Activated CD8-positive, alpha-beta T cell treated with anti-CD3 and anti-CD28 coated beads for 36 hours (primary cell): ENCODE data around the gene LDB2. TPM values are rescaled to one million over a fixed set of nuclear protein-coding genes. Genes with fewer than 3 reads are reported as not detected.

Experiments used
- ATAC-seq: fragments of 200-7000 bp; cut with Tn5 transposase; one replicate; pipeline ENCODE4 v1.10.0; 2021; ENCODE audit warnings: mild to moderate bottlenecking, moderate library complexity
- CTCF ChIA-PET: fragments of 350-600 bp; sonication (Branson Sonifier 250); formaldehyde crosslinking; loops from one replicate; lab custom pipeline; 2021; ENCODE audit warnings: antibody characterized with exemption; lab: Charles Lee
- POLR2A ChIA-PET: fragments of 350-600 bp; sonication (Branson Sonifier 250); formaldehyde crosslinking; loops from one replicate; lab custom pipeline; 2021; ENCODE audit warnings: antibody characterized with exemption; lab: Charles Lee
- DNase-seq: peaks from one replicate; pipeline ENCODE4 v3.0.0-alpha.2; 2020
- H3K27ac Mint-ChIP-seq: one replicate; pipeline ENCODE4 v1.8.0; 2021; ENCODE audit warnings: mild to moderate bottlenecking, mixed read lengths
- H3K27me3 Mint-ChIP-seq: one replicate; pipeline ENCODE4 v1.8.0; 2021; ENCODE audit warnings: mixed read lengths
- H3K36me3 Mint-ChIP-seq: one replicate; pipeline ENCODE4 v1.8.0; 2021; ENCODE audit warnings: low read depth, mixed read lengths
- H3K4me1 Mint-ChIP-seq: one replicate; pipeline ENCODE4 v1.8.0; 2021; ENCODE audit warnings: low read depth, mixed read lengths
- H3K4me3 Mint-ChIP-seq: one replicate; pipeline ENCODE4 v1.8.0; 2021; ENCODE audit warnings: mild to moderate bottlenecking, moderate library complexity, mixed read lengths
- H3K9me3 Mint-ChIP-seq: one replicate; pipeline ENCODE4 v1.8.0; 2021; ENCODE audit warnings: mixed read lengths
- intact Hi-C: fragments of 100-400 bp; cut with micrococcal nuclease; formaldehyde crosslinking; loops from one replicate; pipeline ENCODE4 v1.10.0; 2022
- total RNA-seq, 2 experiments: library from RNA; stranded (reverse); gene quantifications; one replicate each; pipeline ENCODE4 v1.2.3, GENCODE V29; 2021
- TF ChIP-seq, protein P1 (sequence below): fragments of 200-600 bp; IDR thresholded peaks from one replicate; pipeline ENCODE4 v1.8.0; 2022; ENCODE audit warnings: antibody characterized with exemption, mild to moderate bottlenecking

The LDB2 gene
- total RNA-seq, 2 experiments from 2014 or later = not detected

- Mint-ChIP-seq H3K4me3 (no peak overlapping the region), H3K36me3 (no peaks in the 10 kb centered on the region), H3K27me3 (peaks cover 1% of the 10 kb centered on the region), H3K4me1 (no peaks in the 10 kb centered on the region), H3K27ac (no peak overlapping the region), H3K9me3 (no peaks in the 10 kb centered on the region)
- ChIA-PET CTCF (no interaction called here), POLR2A (no interaction called here)
- ATAC-seq (no peak), DNase-seq (no peak)
- TF ChIP-seq, protein P1, sequence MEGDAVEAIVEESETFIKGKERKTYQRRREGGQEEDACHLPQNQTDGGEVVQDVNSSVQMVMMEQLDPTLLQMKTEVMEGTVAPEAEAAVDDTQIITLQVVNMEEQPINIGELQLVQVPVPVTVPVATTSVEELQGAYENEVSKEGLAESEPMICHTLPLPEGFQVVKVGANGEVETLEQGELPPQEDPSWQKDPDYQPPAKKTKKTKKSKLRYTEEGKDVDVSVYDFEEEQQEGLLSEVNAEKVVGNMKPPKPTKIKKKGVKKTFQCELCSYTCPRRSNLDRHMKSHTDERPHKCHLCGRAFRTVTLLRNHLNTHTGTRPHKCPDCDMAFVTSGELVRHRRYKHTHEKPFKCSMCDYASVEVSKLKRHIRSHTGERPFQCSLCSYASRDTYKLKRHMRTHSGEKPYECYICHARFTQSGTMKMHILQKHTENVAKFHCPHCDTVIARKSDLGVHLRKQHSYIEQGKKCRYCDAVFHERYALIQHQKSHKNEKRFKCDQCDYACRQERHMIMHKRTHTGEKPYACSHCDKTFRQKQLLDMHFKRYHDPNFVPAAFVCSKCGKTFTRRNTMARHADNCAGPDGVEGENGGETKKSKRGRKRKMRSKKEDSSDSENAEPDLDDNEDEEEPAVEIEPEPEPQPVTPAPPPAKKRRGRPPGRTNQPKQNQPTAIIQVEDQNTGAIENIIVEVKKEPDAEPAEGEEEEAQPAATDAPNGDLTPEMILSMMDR = no peak
- intact Hi-C loops = no loop called here
These were observed 300.4 kb downstream of the LDB2 start for GRCh38 chr4:16597845-16598596.

GRCh38 chr4:16597443-16597842 is 301.0 kb downstream of the LDB2 start:
- H3K4me1 Mint-ChIP-seq = no peaks in the 10 kb centered on the region

DNA sequence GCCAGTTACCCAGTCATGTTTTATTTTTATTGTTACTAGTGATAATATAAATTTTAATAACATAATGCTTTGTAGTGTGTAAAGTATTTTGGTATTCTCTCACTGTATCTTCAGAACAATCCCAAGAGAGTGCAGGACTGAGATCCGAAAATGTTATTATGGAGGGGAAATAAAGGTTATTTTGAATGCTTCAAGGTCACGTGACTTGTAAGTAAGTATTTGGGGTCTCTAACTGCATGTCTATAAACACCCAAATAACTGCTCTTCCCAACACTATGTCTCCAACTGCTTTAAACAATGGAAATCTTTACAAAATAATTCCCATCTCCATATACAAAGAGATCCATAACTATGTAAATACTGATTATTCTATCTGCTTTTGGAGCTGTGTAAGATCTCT is 302.2 kb downstream of the LDB2 start:
- Mint-ChIP-seq H3K36me3 (no peaks in the 10 kb centered on the region), H3K9me3 (no peaks in the 10 kb centered on the region), H3K27me3 (peaks cover 1% of the 10 kb centered on the region), H3K4me1 (no peaks in the 10 kb centered on the region), H3K27ac (no peak overlapping the region), H3K4me3 (no peak overlapping the region)
- ATAC-seq = no peak
- intact Hi-C loops = no loop called here
- no peak for DNase-seq
- POLR2A ChIA-PET = no interaction called here
- CTCF ChIA-PET = no interaction called here
- TF ChIP-seq, protein P1 = no peak

More at GRCh38 chr4:16597443-16597842, 301.0 kb downstream of the LDB2 start:
- Mint-ChIP-seq H3K27me3 (peaks cover 1% of the 10 kb centered on the region), H3K36me3 (no peaks in the 10 kb centered on the region), H3K4me3 (no peak overlapping the region), H3K27ac (no peak overlapping the region), H3K9me3 (no peaks in the 10 kb centered on the region)
- intact Hi-C loops = no loop called here
- no peak for ATAC-seq
- ChIA-PET CTCF (no interaction called here), POLR2A (no interaction called here)
- TF ChIP-seq, protein P1 = no peak
- DNase-seq = no peak

DNA sequence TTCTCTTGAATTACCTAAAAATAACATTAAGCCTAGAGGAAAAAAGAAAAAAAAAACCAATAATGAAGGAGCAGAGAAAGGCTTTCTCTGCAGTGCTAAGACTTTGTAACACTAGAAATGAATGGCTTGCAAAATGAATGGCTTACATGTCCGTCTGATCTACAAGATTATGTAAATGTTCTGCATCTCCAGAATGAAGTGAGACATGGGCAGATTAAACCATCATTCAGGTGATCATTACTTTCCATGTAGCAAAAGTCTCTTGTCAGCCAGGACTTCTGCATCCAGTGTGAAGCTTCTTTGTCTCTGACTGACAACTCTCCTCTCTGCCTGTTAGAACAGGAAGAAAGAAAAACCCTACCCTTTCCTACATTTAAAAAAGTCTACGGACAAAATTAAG is 304.3 kb downstream of the LDB2 start:
- CTCF ChIA-PET = no interaction called here
- no peaks in the 10 kb centered on the region for H3K4me1 Mint-ChIP-seq

GRCh38 chr4:16593386-16593785 is 305.1 kb downstream of the LDB2 start:
- ChIA-PET POLR2A (no interaction called here), CTCF (no interaction called here)
- Mint-ChIP-seq H3K27ac (no peak overlapping the region), H3K27me3 (no peaks in the 10 kb centered on the region), H3K36me3 (no peaks in the 10 kb centered on the region), H3K4me3 (no peak overlapping the region), H3K4me1 (no peaks in the 10 kb centered on the region), H3K9me3 (no peaks in the 10 kb centered on the region)
- DNase-seq = no peak
- ATAC-seq = no peak
- intact Hi-C loops = no loop called here
- TF ChIP-seq, protein P1 = no peak

More for the DNA sequence above, 304.3 kb downstream of the LDB2 start:
- POLR2A ChIA-PET = no interaction called here
- Mint-ChIP-seq H3K36me3 (no peaks in the 10 kb centered on the region), H3K4me3 (no peak overlapping the region), H3K27ac (no peak overlapping the region), H3K27me3 (no peaks in the 10 kb centered on the region), H3K9me3 (no peaks in the 10 kb centered on the region)
- TF ChIP-seq, protein P1 = no peak
- ATAC-seq = no peak
- intact Hi-C loops = no loop called here
- no peak for DNase-seq
